ENCODE data around the gene DDIT3.
"Not testable (repeated sequence)": the region's sequence is repeated elsewhere in the genome, so short reads cannot be mapped to it uniquely, and the experiment has no call there.

DNA sequence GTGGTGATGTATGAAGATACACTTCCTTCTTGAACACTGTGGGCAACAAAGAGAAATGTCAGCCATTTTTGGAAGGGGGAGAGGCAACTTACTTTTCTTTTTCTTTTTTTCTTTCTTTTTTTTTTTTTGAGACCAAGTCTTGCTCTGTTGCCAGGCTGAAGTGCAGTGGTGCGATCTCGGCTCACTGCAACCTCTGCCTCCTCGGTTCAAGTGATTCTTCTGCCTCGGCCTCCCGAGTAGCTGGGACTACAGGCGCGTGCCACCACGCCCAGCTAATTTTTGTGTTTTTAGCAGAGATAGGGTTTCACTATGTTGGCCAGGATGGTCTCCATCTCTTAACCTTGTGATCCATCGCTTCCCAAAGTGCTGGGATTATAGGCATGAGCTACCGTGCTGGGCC lies 2.6 kb downstream of the DDIT3 start:
- TF ChIP-seq, protein P1, sequence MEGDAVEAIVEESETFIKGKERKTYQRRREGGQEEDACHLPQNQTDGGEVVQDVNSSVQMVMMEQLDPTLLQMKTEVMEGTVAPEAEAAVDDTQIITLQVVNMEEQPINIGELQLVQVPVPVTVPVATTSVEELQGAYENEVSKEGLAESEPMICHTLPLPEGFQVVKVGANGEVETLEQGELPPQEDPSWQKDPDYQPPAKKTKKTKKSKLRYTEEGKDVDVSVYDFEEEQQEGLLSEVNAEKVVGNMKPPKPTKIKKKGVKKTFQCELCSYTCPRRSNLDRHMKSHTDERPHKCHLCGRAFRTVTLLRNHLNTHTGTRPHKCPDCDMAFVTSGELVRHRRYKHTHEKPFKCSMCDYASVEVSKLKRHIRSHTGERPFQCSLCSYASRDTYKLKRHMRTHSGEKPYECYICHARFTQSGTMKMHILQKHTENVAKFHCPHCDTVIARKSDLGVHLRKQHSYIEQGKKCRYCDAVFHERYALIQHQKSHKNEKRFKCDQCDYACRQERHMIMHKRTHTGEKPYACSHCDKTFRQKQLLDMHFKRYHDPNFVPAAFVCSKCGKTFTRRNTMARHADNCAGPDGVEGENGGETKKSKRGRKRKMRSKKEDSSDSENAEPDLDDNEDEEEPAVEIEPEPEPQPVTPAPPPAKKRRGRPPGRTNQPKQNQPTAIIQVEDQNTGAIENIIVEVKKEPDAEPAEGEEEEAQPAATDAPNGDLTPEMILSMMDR (conservative IDR thresholded peaks at IDR 0.05; ENCODE audit: low read length) = not testable (repeated sequence)
- not testable (repeated sequence) for TF ChIP-seq EZH2phosphoT487 (IDR thresholded peaks at IDR 0.05; ENCODE audit: borderline replicate concordance, low read depth, low read length)
